ENCODE measurements around the gene CREB5. TPM values are rescaled to one million over a fixed set of nuclear protein-coding genes. Genes with fewer than 3 reads are reported as not detected.

The CREB5 gene
- polyA plus RNA-seq, 6 donors from 2014 or later: 0.40 to 0.66 TPM; not detected in 4

DNA sequence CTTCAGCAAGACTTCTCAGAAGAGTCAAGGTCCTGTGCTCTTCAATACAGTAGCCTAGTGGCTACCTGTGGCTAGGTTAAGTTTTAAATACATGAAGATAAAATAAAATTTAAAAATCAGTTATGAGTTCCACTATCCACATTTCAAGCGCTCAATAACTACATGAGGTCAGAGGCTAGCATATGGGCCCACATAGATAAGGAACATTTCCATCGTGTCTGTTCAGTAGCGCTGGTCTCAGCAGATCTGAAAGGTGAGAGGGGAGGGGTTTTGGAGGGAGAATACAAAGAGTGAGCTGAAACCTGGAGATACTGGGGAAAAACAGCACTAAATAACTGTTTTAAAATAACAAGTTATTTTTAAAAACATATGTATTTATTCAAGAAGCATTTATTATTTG, 326.8 kb downstream of the CREB5 start:
- no peak for ATAC-seq (ENCODE audit: low read depth in 2 of 2)
- Mint-ChIP-seq H3K4me3 (no peak overlapping the region), H3K36me3 (no peaks in the 10 kb centered on the region), H3K4me1 (no peaks in the 10 kb centered on the region), H3K27me3 (peaks cover 6 to 15% (median 10%) of the 10 kb centered on the region in 3 donors), H3K27ac (no peak overlapping the region), H3K9me3 (no peaks in the 10 kb centered on the region)
- DNase-seq: no peak

DNA sequence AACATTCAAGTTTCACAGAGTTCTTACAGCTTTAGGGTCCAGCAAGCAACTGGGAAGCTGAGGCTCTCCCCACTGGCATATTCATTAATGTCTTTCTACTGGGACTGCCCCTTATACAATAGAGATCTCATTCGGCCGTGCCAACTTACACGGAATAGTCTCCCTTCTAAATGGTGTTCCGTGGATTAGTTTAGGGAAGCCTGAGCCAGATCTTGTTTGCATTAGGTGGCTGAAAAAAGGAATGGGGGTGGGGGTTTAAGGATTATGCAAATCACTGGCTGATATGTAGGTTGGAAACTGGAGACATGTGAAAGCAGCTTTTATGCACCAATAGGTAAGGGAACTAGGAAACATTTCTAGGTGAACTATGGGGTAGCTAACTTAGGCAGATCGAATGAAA, 327.5 kb downstream of the CREB5 start:
- peak overlapping the region in 1 of 6 donors; percentile 33 for H3K27ac Mint-ChIP-seq
- H3K27me3 Mint-ChIP-seq: peaks cover 6 to 15% (median 10%) of the 10 kb centered on the region in 3 donors
- no peaks in the 10 kb centered on the region for H3K36me3 Mint-ChIP-seq
- no peaks in the 10 kb centered on the region for H3K9me3 Mint-ChIP-seq
- H3K4me1 Mint-ChIP-seq: no peaks in the 10 kb centered on the region
- H3K4me3 Mint-ChIP-seq: no peak overlapping the region
- ATAC-seq (ENCODE audit: low read depth in 2 of 2) (no peak), DNase-seq (no peak)

- Mint-ChIP-seq H3K9me3 (peaks cover 0 to 2% (median 0%) of the 10 kb centered on the region in 7 donors), H3K4me1 (no peaks in the 10 kb centered on the region), H3K4me3 (no peak overlapping the region), H3K36me3 (no peaks in the 10 kb centered on the region), H3K27me3 (peaks cover 4 to 10% (median 6%) of the 10 kb centered on the region in 3 donors), H3K27ac (no peak overlapping the region)
- no peak for ATAC-seq (ENCODE audit: low read depth in 2 of 2)
- DNase-seq: no peak
Observed at GRCh38 chr7:28744951-28745350, 332.6 kb downstream of the CREB5 start.

DNA sequence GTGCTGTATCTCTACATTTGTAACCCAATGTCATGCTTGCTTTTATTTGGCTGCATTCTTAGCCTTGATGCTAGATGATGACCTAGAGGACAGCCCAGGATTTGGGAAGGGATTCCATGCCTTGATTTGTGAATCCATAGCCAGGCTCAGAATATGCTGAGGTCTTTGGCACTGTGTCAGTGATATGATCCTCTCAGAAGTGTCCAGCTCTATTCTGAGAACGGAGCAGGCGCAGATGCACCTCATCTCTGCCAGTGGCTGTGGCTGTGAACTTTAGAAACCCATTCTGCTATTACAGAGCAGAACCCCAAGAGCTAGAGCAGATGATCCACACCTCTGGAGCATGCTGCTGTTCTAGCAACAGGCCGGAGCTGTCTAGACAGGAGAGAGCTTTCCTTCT, 333.0 kb downstream of the CREB5 start:
- Mint-ChIP-seq H3K27me3 (peaks cover 0 to 10% (median 4%) of the 10 kb centered on the region in 3 donors), H3K27ac (peak overlapping the region in 1 of 6 donors; percentile 20), H3K4me3 (no peak overlapping the region), H3K36me3 (no peaks in the 10 kb centered on the region), H3K9me3 (peaks cover 0 to 2% (median 0%) of the 10 kb centered on the region in 7 donors), H3K4me1 (no peaks in the 10 kb centered on the region)
- DNase-seq: no peak
- ATAC-seq (ENCODE audit: low read depth in 2 of 2): no peak

- Mint-ChIP-seq H3K27me3 (peaks cover 0 to 5% (median 4%) of the 10 kb centered on the region in 3 donors), H3K9me3 (peaks cover 0 to 2% (median 0%) of the 10 kb centered on the region in 7 donors), H3K36me3 (no peaks in the 10 kb centered on the region), H3K4me3 (no peak overlapping the region), H3K4me1 (no peaks in the 10 kb centered on the region), H3K27ac (no peak overlapping the region)
- ATAC-seq (ENCODE audit: low read depth in 2 of 2) (no peak), DNase-seq (no peak)
Observed at GRCh38 chr7:28747404-28747803, 335.1 kb downstream of the CREB5 start.

GRCh38 chr7:28747854-28748253, 335.5 kb downstream of the CREB5 start:
- ATAC-seq (ENCODE audit: low read depth in 2 of 2) (no peak), DNase-seq (no peak)
- H3K27ac Mint-ChIP-seq: no peak overlapping the region
- H3K27me3 Mint-ChIP-seq: peaks cover 0 to 4% (median under 1%) of the 10 kb centered on the region in 3 donors
- H3K4me1 Mint-ChIP-seq: no peaks in the 10 kb centered on the region
- no peak overlapping the region for H3K4me3 Mint-ChIP-seq
- H3K9me3 Mint-ChIP-seq: peaks cover 0 to 2% (median 0%) of the 10 kb centered on the region in 7 donors
- H3K36me3 Mint-ChIP-seq: no peaks in the 10 kb centered on the region

DNA sequence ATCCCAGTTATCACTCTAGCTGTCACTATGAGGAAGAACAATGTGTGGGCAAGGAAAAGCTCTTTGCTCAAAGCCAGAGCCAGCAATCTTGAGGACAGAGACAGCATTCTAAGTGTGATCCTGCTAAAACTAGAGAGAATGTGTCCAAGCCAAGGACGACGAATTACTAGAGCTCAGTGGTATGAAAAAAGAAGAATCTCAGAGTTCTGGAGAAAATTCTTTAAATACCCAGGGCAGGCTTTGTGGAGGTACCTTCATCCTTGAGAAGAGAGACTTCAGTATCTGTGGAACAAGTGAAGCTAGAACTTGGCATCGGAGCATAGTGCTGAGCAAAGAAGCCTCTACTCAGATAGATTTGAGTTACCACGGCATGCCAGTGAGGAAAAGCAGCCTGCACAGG, 336.0 kb downstream of the CREB5 start:
- Mint-ChIP-seq H3K27me3 (peaks cover 0 to 4% (median 0%) of the 10 kb centered on the region in 3 donors), H3K27ac (peak overlapping the region in 1 of 6 donors; percentile 25), H3K36me3 (no peaks in the 10 kb centered on the region), H3K9me3 (peaks cover 0 to 2% (median 0%) of the 10 kb centered on the region in 7 donors), H3K4me1 (no peaks in the 10 kb centered on the region), H3K4me3 (no peak overlapping the region)
- no peak for ATAC-seq (ENCODE audit: low read depth in 2 of 2)
- DNase-seq: no peak

DNA sequence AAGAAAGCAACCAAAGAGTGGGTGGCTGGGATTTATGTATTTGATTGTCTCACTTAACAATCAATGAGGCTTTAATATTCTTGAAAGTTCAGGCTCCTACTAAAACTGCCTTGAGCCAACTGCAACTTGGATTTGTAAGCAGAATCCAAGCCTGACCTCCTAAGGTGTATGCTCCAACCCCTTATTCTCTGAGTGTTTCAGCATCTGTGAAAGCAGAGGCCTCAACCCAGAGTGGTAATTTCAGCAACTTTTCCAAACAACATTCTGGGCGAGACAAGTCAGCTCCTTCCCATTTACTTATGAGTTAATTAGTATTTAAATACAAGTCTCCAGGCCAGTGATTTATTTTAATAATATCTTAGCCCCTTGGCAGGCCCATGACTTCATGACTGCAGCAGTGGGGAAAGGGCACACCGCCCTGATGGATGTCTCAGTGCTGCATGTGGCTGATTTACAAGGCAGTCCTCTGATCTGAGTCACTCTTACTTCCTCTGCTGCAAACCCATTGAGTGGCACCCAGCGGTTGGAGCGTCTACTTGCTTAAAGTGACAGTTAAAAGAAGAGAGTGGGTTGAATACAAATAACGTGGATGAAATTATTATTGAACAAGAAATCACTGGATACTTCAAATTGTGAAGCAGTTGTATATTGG, 336.7 kb downstream of the CREB5 start:
- no peak overlapping the region for H3K27ac Mint-ChIP-seq
- no peaks in the 10 kb centered on the region for H3K36me3 Mint-ChIP-seq

GRCh38 chr7:28749638-28750037, 337.3 kb downstream of the CREB5 start:
- no peaks in the 10 kb centered on the region for H3K36me3 Mint-ChIP-seq
- no peak overlapping the region for H3K27ac Mint-ChIP-seq
- H3K27me3 Mint-ChIP-seq: peaks cover 0 to 4% (median 0%) of the 10 kb centered on the region in 3 donors
- no peaks in the 10 kb centered on the region for H3K4me1 Mint-ChIP-seq
- DNase-seq: no peak
- ATAC-seq (ENCODE audit: low read depth in 2 of 2): no peak
- peaks cover 0 to 2% (median 0%) of the 10 kb centered on the region in 7 donors for H3K9me3 Mint-ChIP-seq
- H3K4me3 Mint-ChIP-seq: no peak overlapping the region

More for the DNA sequence above, 336.7 kb downstream of the CREB5 start:
- no peak overlapping the region for H3K4me3 Mint-ChIP-seq
- no peak for DNase-seq
- H3K4me1 Mint-ChIP-seq: no peaks in the 10 kb centered on the region
- ATAC-seq (ENCODE audit: low read depth in 2 of 2): no peak
- H3K9me3 Mint-ChIP-seq: peaks cover 0 to 2% (median 0%) of the 10 kb centered on the region in 7 donors
- H3K27me3 Mint-ChIP-seq: peaks cover 0 to 4% (median 0%) of the 10 kb centered on the region in 3 donors

- Mint-ChIP-seq H3K27ac (no peak overlapping the region), H3K4me3 (no peak overlapping the region)
Observed at GRCh38 chr7:28750981-28751380, 338.7 kb downstream of the CREB5 start.

GRCh38 chr7:28753613-28754012, 341.3 kb downstream of the CREB5 start:
- Mint-ChIP-seq H3K27me3 (peaks cover 5 to 17% (median 12%) of the 10 kb centered on the region in 3 donors), H3K9me3 (no peaks in the 10 kb centered on the region), H3K27ac (no peak overlapping the region), H3K4me1 (no peaks in the 10 kb centered on the region), H3K4me3 (no peak overlapping the region), H3K36me3 (no peaks in the 10 kb centered on the region)
- DNase-seq (no peak), ATAC-seq (ENCODE audit: low read depth in 2 of 2) (no peak)

More at GRCh38 chr7:28750981-28751380, 338.7 kb downstream of the CREB5 start:
- H3K36me3 Mint-ChIP-seq: no peaks in the 10 kb centered on the region
- no peaks in the 10 kb centered on the region for H3K4me1 Mint-ChIP-seq
- DNase-seq (no peak), ATAC-seq (ENCODE audit: low read depth in 2 of 2) (no peak)
- peaks cover 0 to 6% (median 0%) of the 10 kb centered on the region in 3 donors for H3K27me3 Mint-ChIP-seq
- no peaks in the 10 kb centered on the region for H3K9me3 Mint-ChIP-seq

- Mint-ChIP-seq H3K27me3 (peaks cover 5 to 17% (median 16%) of the 10 kb centered on the region in 3 donors), H3K27ac (no peak overlapping the region), H3K9me3 (no peaks in the 10 kb centered on the region), H3K4me3 (no peak overlapping the region), H3K4me1 (no peaks in the 10 kb centered on the region), H3K36me3 (no peaks in the 10 kb centered on the region)
- DNase-seq (no peak), ATAC-seq (ENCODE audit: low read depth in 2 of 2) (no peak)
Observed at GRCh38 chr7:28754027-28754426, 341.7 kb downstream of the CREB5 start.

- DNase-seq (no peak), ATAC-seq (ENCODE audit: low read depth in 2 of 2) (no peak)
- Mint-ChIP-seq H3K27ac (no peak overlapping the region), H3K4me1 (no peaks in the 10 kb centered on the region), H3K27me3 (peaks cover 5 to 17% (median 16%) of the 10 kb centered on the region in 3 donors), H3K9me3 (no peaks in the 10 kb centered on the region), H3K36me3 (no peaks in the 10 kb centered on the region), H3K4me3 (no peak overlapping the region)
Observed at GRCh38 chr7:28754447-28754846, 342.1 kb downstream of the CREB5 start.

GRCh38 chr7:28755255-28755654, 342.9 kb downstream of the CREB5 start:
- Mint-ChIP-seq H3K27me3 (peaks cover 7 to 17% (median 16%) of the 10 kb centered on the region in 3 donors), H3K27ac (no peak overlapping the region), H3K4me3 (no peak overlapping the region), H3K4me1 (no peaks in the 10 kb centered on the region), H3K9me3 (no peaks in the 10 kb centered on the region), H3K36me3 (no peaks in the 10 kb centered on the region)
- DNase-seq: no peak
- no peak for ATAC-seq (ENCODE audit: low read depth in 2 of 2)

All from naive B cell (primary cell).